Colon (tissue), 2 donors: ENCODE data around the gene DPH7.
"Not testable (repeated sequence)": the region's sequence is repeated elsewhere in the genome, so short reads cannot be mapped to it uniquely, and the experiment has no call there.

Experiments used
- FAIRE-seq: peaks from 2 replicates; lab custom pipeline; 2012; peaks lifted over from hg19 to GRCh38; lab: Jason Lieb, UNC
- donor health status: control.
- donor health status: control.

DPH7 gene

GRCh38 chr9:137545123-137545522, 33.6 kb downstream of the DPH7 start:
- no peak for FAIRE-seq

DNA sequence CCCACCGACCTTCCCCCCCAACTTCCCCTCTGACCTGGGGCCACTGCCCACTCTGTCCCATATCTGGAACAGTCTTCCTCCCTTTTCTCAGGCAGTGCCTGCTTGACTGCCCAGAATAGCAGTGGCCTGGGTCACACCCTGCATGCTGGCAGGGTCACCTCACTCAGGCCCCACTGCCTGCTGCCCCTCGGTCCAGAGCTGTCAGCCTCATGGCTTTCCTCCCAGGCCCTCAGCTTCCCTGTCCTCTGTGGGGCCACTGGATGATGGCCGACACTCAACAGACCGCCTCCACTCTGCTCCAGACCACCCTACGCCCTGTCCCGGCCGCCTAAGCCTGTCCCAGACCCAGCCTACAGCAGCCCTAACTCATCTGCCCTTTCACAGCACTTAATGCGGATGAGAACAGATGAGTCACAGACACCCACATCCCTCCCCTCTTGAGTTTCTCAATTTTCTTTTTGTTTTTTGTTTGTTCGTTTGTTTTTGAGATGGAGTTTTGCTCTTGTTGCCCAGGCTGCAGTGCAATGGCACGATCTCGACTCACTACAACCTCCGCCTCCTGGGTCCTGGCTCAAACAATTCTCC, 34.5 kb downstream of the DPH7 start:
- FAIRE-seq, result no peak

GRCh38 chr9:137543237-137543963, 35.3 kb downstream of the DPH7 start:
- no peak for FAIRE-seq

- FAIRE-seq, result no peak
These were observed 36.2 kb downstream of the DPH7 start for GRCh38 chr9:137542486-137542885.

GRCh38 chr9:137540536-137540935, 38.2 kb downstream of the DPH7 start:
- FAIRE-seq, result no peak

DNA sequence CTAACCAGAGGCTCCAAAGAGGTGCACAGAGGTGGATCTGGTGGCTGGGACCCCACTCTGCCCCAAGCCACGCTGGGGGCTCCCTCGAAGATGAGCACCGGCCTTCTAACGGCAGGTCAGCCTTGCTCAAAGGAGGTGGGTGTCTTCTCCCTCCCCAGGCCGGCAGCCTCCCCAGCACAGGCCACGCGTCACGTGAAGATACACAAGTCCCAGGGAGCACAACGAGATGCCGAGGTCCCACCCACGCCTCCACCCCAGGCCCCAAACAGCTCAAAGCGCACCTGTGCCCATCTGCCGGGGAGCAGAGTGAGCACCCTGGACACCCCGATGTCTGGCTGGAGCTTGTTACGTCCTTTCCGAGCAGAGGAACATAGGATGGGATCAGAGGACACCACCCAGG, 40.7 kb downstream of the DPH7 start:
- no peak for FAIRE-seq

- not testable (repeated sequence) for FAIRE-seq
These were observed 42.1 kb downstream of the DPH7 start for GRCh38 chr9:137536594-137537131.

GRCh38 chr9:137535120-137535428, 43.7 kb downstream of the DPH7 start:
- no peak for FAIRE-seq

DNA sequence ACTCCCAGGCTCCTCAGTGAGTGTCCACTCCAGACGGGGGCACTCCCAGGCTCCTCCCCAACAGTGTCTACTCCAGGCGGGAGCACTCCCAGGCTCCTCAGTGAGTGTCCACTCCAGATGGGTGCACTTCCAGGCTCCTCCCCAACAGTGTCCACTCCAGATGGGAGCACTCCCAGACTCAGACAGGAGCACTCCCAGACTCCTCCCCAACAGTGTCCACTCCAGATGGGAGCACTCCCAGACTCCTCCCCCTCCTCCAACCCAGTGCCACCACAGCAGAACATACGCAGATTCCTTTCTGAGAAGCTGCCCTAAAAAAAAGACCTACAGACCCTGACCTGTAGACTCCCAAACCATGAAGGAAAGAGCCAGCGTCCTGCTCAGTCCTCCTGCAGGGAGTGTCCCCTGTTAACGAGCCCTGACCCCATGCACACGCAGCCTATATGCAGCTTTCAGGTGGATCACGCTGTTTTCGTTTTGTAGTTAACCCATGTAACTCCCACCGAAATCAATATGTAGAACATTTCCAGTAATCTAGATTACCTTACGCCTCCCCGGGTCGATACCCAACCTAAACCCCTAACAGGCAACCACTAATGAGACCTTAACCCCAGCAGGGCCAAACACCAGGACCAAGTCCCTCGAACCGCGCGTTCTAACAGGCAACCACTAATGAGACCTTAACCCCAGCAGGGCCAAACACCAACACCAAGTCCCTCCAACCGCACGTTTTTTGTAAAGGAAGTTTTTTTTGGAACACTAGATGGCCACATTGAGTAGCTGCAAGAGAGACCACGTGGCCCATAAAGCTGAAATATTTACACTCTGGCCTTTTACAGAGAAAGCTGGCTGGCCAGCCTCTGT, 44.2 kb downstream of the DPH7 start:
- no peak for FAIRE-seq

DNA sequence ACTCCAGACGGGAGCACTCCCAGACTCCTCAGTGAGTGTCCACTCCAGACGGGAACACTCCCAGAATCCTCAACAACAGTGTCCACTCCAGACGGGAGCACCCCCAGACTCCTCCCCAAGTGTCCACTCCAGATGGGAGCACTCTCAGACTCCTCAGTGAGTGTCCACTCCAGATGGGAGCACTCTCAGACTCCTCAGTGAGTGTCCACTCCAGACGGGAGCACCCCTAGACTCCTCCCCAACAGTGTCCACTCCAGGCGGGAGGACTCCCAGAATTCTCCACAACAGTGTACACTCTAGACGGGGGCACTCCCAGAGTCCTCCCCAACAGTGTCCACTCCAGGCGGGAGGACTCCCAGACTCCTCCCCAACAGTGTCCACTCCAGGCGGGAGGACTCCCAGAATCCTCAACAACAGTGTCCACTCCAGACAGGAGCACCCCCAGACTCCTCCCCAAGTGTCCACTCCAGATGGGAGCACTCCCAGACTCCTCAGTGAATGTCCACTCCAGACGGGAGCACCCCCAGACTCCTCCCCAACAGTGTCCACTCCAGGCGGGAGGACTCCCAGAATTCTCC, 45.7 kb downstream of the DPH7 start:
- not testable (repeated sequence) for FAIRE-seq

DNA sequence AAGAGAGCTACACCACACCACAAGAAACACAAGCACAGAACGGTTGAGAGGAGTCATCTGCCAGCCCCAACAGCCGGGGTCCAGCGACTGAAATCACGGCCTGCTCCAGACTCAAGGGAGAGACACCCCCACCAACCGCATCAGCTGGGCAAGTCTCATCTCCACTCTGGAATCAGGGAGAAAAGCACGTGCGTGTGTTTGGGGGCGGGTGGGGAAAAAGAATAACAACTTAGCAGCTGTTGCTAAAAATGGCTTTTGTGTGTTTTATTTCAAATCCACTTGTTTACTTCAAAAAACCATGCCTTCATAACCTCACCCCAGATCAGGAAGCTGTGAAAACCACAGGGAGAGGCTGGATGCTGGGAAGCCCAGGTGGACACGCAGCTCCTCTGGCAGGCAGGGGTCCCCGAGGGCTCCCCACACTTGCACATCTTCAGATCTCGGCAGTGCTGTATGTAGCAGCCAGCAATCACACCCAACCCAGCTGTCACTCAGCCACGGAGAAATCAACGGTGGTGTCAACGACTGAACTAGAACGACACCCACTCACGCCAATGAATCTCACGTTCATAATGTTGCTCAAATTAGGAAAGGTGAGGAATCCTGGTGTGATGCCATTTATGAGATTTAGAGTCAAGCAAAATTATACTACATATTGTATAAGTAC, 47.5 kb downstream of the DPH7 start:
- no peak for FAIRE-seq

DNA sequence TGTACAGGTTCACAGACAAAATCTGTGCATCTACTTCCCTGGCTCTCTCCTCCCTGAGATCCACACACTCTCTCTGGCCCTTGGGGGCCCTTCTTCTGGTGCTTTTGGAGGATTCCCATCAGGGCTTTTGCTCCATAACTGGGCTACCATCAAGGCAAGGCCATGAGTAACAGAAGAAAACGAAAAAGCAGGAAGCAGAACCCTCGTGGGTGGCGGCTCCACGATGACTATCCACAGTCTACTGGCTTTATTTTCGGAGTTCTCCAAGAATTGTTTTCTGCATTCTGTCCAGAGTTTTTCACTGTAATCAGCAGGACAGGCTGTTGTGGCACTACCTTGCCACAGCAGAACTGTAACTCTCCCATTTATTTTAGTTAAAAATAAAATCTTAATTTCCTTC, 48.4 kb downstream of the DPH7 start:
- no peak for FAIRE-seq

DNA sequence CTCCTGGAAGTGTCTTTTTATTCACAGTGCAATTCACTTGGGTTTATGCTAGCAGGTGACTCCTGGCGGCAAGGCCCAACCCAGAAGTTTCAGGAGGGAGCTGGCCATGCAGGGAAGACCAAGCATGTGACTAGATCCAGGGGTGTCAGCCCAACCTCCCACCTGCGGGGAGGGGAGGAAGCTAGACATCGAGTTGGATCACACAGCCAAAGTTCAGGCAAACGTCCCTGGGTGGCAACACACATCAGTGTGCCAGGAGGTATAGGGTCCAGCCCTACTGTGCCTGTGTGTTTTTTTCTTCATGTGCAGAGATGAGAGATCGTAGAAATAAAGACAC, 53.8 kb downstream of the DPH7 start:
- FAIRE-seq, result no peak

GRCh38 chr9:137524161-137524980, 54.4 kb downstream of the DPH7 start:
- FAIRE-seq, result no peak

DNA sequence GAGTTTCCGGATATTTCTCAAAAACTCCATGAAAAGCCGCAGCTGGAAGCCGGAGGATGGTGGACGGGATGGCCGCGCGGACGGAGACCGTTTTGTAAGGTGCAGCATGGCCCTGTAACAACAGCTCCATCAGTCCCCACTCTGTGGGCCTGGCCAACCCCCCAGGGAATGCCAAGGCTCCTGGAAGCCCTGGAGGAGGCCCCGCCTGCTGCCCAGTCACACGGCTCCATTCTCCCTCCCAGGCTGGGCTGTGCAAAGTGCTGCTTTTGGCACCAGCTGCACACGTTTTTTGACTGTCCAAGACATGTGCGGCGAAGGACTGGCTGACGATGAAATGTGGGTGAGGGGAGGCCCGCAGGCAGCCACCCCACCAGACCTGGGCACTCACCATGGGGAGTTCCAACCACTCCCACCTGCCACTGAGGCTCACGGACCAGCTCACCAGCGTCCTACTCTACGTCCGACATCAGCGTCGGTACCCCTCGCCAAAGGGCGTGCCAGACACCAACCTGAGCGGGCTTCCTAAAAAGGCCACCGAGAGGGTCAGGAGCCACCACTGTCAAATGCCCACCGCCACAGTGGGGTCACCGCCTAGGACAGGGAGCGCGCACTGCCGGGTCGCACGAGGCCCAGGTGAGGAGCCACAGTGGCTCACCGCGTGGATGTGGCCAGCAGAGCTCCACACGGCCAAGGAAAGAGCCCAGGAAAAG, 55.8 kb downstream of the DPH7 start:
- FAIRE-seq, result no peak

GRCh38 chr9:137521405-137521985, 57.2 kb downstream of the DPH7 start:
- FAIRE-seq, result no peak

- no peak for FAIRE-seq
These were observed 57.9 kb downstream of the DPH7 start for GRCh38 chr9:137520614-137521404.

GRCh38 chr9:137519553-137519952, 59.2 kb downstream of the DPH7 start:
- no peak for FAIRE-seq

DNA sequence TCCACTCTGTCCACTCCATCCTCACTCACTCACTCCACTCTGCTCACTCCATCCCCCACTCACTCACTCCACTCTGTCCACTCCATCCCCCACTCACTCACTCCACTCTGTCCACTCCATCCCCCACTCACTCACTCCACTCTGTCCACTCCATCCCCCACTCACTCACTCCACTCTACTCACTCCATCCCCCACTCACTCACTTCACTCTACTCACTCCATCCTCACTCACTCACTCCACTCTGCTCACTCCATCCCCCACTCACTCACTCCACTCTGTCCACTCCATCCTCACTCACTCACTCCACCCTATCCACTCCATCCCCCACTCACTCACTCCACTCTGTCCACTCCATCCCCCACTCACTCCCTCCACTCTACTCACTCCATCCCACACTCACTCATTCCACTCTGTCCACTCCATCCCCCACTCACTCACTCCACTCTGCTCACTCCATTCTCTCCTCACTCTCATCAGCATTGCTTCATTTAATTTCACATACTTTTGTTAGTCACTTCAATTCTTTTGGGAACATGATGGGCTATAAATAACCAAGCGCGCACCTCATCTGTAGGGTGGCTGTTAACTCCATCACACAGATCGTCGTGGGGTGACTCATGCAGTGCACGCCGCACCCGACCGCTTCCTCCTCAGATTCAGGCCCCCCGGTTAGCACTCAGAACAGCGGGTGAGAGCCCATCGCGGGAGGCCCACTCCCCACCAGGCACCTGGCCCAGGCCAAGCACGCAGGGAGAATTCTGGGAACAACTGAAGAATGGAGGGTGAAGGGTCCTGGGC, 59.9 kb downstream of the DPH7 start:
- FAIRE-seq, result not testable (repeated sequence)
